Neutrophil (primary cell): ENCODE results near the gene REEP1.

ENCODE experiments used
- H3K27ac ChIP-seq: fragments of 200-600 bp; sonication (generic); 2 replicates; pipeline ENCODE4 v1.5.1; 2016; ENCODE audit warnings: mild to moderate bottlenecking, moderate library complexity
- H3K27me3 ChIP-seq: fragments of 200-600 bp; sonication (generic); 2 replicates; pipeline ENCODE4 v1.6.0; 2016; ENCODE audit warnings: mild to moderate bottlenecking
- H3K36me3 ChIP-seq: fragments of 200-600 bp; sonication (generic); 2 replicates; pipeline ENCODE4 v1.5.1; 2017
- H3K4me1 ChIP-seq, 2 experiments: fragments of 200-600 bp in 1 of 2; sonication (generic) in 1 of 2; 1 replicate in 1 of 2; 2 replicates in 1 of 2; pipeline versions ENCODE4 v1.5.1 to v1.6.1; 2013 to 2016; ENCODE audit warnings: low read depth in 1 of 2, low read length in 1 of 2, mild to moderate bottlenecking in 1 of 2, moderate library complexity in 1 of 2; ENCODE audit not compliant: control insufficient read depth in 1 of 2, insufficient read depth in 1 of 2
- H3K4me3 ChIP-seq, 2 experiments: fragments of 200-600 bp in 1 of 2; sonication (generic) in 1 of 2; 1 replicate in 1 of 2; 2 replicates in 1 of 2; pipeline ENCODE4 v1.5.1; 2013 to 2016; ENCODE audit warnings: low read depth in 1 of 2, low read length in 1 of 2, mild to moderate bottlenecking in 1 of 2, moderate library complexity in 1 of 2
- H3K9me3 ChIP-seq: fragments of 200-600 bp; sonication (generic); 2 replicates; pipeline ENCODE4 v1.5.1; 2016
- CTCF ChIP-seq: fragments of 200-600 bp; sonication (generic); IDR thresholded peaks from 2 replicates; pipeline ENCODE4 v1.5.1; 2016; ENCODE audit warnings: antibody characterized with exemption

The REEP1 gene

GRCh38 chr2:86239326-86239725 is 98.1 kb downstream of the REEP1 start:
- Histone ChIP-seq H3K9me3 (no peaks in the 10 kb centered on the region), H3K36me3 (no peaks in the 10 kb centered on the region), H3K27me3 (peaks cover 12% of the 10 kb centered on the region), H3K27ac (no peak overlapping the region), H3K4me3 (no peak overlapping the region), H3K4me1 (no peaks in the 10 kb centered on the region)
- no peak for TF ChIP-seq CTCF

- no peak overlapping the region for H3K4me3 ChIP-seq
- no peak overlapping the region for H3K27ac ChIP-seq
- no peaks in the 10 kb centered on the region for H3K36me3 ChIP-seq
- no peak for TF ChIP-seq CTCF
- H3K4me1 ChIP-seq: no peaks in the 10 kb centered on the region
- no peaks in the 10 kb centered on the region for H3K9me3 ChIP-seq
- peaks cover 12% of the 10 kb centered on the region for H3K27me3 ChIP-seq
Observed at GRCh38 chr2:86238354-86238753, 99.1 kb downstream of the REEP1 start.

- no peaks in the 10 kb centered on the region for H3K4me1 ChIP-seq
- no peak overlapping the region for H3K27ac ChIP-seq
- no peak for TF ChIP-seq CTCF
- no peaks in the 10 kb centered on the region for H3K36me3 ChIP-seq
- no peak overlapping the region for H3K4me3 ChIP-seq
- peaks cover 12% of the 10 kb centered on the region for H3K27me3 ChIP-seq
- no peaks in the 10 kb centered on the region for H3K9me3 ChIP-seq
Observed at GRCh38 chr2:86237172-86237571, 100.3 kb downstream of the REEP1 start.

- Histone ChIP-seq H3K9me3 (no peaks in the 10 kb centered on the region), H3K4me3 (no peak overlapping the region)
- TF ChIP-seq CTCF: no peak
Observed at GRCh38 chr2:86235196-86235980, 102.0 kb downstream of the REEP1 start.

GRCh38 chr2:86234563-86235131 is 102.8 kb downstream of the REEP1 start:
- H3K9me3 ChIP-seq: no peaks in the 10 kb centered on the region
- no peak for TF ChIP-seq CTCF
- H3K27ac ChIP-seq: no peak overlapping the region
- no peaks in the 10 kb centered on the region for H3K4me1 ChIP-seq
- no peak overlapping the region for H3K4me3 ChIP-seq
- peaks cover 12% of the 10 kb centered on the region for H3K27me3 ChIP-seq
- no peaks in the 10 kb centered on the region for H3K36me3 ChIP-seq

More at GRCh38 chr2:86235196-86235980, 102.0 kb downstream of the REEP1 start:
- H3K4me1 ChIP-seq: no peaks in the 10 kb centered on the region
- H3K27ac ChIP-seq: no peak overlapping the region
- H3K36me3 ChIP-seq: no peaks in the 10 kb centered on the region
- peaks cover 12% of the 10 kb centered on the region for H3K27me3 ChIP-seq
